DOHH2 (cell line): ENCODE measurements around the gene KCNK7.
A peak's percentile ranks its signal among the peaks of the same experiment; 100 is the strongest.

Experiments
- EZH2phosphoT487 ChIP-seq: fragments of 200-600 bp; sonication (generic); IDR thresholded peaks from 2 replicates; pipeline ENCODE4 v1.6.1; 2017; ENCODE audit warnings: borderline replicate concordance, mild to moderate bottlenecking, antibody characterized with exemption, low read length, moderate library complexity, mixed read lengths
- TF ChIP-seq, protein P1 (sequence below): fragments of 200-600 bp; sonication (generic); IDR thresholded peaks from one replicate; pipeline ENCODE4 v1.5.1; 2014; ENCODE audit warnings: antibody characterized with exemption, mild to moderate bottlenecking, low read depth, low read length; ENCODE audit not compliant: poor library complexity, severe bottlenecking

DNA sequence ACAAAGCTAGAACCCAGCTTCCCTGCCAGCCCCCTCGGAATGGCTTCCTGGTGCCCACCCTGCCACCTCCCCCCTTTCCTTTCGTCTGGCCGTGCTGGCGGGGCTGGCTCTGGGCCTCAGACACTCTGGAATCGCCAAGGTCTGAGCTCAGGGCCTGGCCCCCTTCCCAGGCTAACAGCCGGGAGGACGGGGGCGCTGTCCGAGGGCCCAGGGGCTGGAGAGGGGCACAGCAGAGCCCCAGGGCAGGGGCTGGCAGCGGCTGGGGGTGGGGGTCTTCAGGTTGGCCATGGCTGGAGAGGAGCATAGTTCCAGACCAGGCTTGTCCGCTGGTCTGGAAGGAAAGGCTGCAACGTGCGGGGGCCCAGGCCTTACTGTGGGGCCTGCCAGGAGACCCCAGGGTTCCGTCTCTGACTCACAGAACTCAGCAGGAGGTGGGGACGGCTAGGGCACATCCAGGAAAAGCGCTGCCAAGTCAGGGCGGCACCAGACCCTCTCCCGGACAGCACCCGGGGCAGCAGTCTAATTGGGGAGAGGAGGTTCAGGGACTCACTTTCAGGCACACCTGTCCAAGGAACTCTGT lies 36.6 kb downstream of the KCNK7 start:
- TF ChIP-seq EZH2phosphoT487: no peak
- TF ChIP-seq, protein P1, sequence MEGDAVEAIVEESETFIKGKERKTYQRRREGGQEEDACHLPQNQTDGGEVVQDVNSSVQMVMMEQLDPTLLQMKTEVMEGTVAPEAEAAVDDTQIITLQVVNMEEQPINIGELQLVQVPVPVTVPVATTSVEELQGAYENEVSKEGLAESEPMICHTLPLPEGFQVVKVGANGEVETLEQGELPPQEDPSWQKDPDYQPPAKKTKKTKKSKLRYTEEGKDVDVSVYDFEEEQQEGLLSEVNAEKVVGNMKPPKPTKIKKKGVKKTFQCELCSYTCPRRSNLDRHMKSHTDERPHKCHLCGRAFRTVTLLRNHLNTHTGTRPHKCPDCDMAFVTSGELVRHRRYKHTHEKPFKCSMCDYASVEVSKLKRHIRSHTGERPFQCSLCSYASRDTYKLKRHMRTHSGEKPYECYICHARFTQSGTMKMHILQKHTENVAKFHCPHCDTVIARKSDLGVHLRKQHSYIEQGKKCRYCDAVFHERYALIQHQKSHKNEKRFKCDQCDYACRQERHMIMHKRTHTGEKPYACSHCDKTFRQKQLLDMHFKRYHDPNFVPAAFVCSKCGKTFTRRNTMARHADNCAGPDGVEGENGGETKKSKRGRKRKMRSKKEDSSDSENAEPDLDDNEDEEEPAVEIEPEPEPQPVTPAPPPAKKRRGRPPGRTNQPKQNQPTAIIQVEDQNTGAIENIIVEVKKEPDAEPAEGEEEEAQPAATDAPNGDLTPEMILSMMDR: peak; percentile 14
